Dedifferentiated amniotic fluid mesenchymal stem cell (primary cell): ENCODE data around the gene TIAM2.

Source experiments
- DNase-seq: peaks from one replicate; pipeline ENCODE4 v3.0.0-alpha.2; 2016; ENCODE audit errors: extremely low spot score

The TIAM2 gene

DNA sequence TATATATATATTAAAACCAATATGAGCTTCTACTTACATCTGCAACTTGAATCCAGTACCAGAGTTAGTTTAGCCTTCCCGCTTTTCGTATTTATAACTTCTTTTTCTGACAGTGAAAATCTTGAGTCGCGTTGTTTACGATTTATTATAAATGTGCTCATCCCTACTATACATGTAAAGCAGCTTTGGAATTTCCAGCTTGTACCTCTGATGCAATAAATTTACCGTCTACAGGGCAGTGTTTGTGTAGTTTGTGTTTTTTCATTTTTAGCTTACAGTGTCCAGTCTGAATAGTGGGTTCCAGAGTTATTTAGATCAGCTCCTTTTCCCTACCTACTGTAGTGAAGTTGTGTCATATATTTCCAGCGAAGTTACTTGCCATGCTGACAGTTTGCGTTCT, 66.3 kb downstream of the TIAM2 start:
- no peak for DNase-seq

DNA sequence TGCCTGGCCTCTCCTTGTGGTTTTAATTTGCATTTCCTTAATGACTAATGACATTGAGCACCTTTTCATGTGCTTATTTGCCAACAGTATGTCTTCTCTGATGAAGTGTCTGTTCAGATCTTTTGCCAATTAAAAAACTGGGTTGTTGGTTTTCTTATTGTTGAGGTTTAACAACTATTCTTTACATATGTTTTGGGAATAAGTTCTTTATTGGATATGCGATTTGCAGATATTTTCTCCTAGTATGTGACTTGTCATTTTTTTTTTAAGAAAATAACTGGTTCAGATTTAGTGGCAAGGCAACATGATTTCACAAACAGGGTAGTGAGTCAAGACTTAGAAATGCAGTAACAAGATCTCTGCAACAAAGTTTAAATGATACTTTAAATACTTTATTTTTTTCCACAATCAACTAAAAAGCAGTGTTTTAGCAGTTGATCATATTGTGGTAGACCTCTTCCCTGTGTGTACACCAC, 67.8 kb downstream of the TIAM2 start:
- DNase-seq = peak; percentile 84

DNA sequence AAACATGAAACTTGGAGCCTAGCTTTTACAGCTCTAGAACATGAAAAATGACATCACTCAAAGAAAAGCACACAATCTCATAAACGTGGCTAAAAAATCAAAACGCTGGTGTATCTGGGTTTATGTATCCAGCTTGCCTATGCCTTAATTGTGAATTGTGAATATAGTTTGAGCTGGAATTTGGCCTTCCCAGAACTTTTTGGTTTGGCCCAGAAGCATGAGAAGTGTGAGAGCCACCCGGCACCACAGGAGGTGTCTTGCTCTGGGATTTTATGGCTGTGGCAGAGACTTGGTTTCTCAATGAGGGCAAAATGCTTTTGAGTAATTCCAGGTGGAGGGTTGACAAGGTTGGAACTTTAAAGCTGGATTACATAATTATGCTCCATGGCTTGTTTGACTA, 69.2 kb downstream of the TIAM2 start:
- no peak for DNase-seq

DNA sequence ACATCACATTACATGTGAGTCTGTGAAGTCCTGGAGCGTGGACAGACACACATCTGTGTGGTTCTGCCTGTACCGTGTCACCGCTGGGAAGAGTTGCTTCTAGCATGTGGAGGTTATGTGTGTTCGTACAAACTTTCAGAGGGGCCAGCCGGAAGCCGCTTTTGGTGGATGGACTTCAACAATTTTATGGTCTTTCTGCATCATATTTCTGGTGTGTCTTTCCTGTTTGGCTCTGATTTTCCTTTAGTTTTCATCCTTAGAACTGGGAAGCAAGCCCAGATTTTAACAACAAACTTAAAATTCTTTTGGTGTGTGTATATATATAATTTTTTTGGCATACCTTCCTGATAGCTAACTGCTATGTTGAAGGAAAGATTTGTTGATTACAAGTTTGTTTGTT, 71.2 kb downstream of the TIAM2 start:
- DNase-seq = peak; percentile 60

DNA sequence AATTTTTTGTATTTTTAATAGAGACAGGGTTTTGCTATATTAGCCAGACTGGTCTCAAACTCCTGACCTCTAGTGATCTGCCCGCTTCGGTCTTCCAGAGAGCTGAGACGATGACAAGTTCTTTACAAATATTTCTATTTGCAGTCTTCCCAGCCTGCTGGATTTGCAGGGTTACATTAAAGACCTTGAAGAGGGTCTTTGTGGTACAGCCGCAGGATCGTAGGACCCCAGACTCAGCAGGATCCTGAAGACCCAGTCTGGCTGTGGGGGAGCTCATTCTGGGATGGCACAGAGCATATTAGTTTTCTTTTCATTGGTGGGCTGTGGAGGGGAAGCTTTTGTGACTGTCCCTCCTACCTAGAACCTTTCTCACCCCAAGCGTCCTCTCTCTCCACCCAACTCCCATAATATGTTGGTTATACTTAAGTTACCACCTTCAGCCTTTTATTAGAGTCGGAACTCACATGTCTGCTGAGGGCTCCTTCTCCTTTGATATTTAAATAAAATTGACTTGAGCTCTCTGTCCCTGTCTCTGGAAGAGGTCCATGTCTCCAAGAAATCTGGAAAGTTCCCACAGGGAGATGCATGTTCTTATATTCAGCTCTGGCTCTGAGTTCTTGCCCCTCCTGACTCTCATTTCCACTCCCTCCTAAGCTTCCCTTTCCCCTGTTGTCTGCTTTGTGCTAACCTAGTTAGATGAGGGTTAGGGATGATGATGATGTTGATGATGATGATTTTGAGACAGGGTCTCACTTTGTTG, 72.0 kb downstream of the TIAM2 start:
- no peak for DNase-seq

DNA sequence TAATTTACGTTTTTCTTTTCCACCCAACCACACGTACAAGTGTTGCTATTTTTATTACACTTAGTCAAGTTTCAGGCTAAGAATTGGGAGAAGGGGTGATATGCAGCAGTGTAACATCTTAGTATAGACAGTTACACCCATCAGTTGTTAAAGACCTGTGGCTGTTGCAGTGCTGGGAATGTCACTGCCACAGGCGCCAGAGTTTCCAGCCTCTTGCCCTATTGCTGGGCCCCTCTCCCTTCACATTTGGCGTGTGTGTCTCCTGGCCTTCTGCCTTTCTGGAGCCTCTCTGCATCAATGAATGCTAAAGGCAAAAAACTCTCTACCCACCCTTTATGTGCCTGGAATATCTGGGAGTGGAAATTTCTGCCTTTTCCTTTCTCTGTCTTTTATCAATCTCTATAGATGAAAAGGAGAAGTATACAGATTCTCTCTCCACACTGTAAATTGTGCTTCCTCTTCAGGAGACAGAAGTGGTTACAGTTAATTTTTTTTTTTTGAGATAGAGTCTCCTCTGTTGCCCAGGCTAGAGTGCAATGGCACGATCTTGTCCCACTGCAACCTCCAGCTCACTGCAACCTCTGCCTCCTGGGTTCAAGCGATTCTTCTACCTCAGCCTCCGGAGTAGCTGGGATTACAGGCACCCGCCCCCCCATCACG, 73.0 kb downstream of the TIAM2 start:
- no peak for DNase-seq

DNA sequence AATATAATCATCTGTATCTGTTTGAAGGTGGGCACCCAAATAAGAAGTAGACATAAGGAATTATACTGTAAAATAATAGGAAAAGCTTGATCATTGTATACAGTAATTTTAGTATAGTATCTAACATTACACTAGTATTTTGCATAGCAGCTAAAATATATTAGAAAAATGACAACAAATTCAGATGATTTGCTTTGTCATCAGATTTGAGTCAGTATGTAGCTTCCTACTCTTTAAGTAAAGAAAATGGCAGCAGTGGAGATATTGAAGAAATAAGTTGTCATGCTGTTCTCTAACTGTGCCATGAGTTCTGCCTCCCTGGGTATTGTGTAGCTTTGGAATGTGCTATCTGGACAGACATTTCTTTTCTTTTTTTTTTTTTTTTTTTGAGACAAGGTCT, 74.4 kb downstream of the TIAM2 start:
- no peak for DNase-seq

DNA sequence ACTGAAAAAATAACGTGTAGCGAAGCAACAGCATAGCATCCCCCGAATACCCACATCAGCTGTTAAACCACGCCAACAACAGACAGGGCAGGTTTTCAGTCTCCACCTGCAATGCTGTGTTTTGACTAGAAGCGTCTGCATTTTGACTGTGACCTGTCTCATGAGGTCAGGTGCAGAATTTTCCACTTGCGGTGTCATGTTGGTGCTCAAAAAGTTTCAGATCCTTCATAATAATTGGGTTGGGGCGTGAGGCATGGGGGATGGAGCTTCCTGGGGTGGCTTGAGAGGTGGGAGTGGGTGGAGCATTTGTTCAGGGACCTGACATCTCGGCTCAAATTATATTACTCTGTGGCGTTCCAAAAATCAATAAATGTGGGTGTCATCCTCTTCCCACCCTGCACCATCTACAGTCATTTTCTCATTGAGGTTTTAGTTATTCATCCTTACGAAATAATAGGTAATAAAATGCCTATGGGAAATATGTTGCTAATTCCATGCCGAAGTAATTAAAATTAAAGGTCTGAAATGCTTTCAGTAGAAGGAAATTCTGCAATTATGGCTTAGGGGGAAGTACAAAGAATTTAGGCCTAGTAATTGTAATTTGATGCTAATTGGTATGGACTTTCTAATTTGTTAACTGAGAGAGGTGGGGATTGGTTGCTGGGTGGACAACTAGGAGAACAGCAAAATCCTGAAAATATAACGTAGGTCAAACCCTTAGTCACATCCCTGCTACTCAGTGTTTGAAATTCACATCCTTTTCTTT, 81.0 kb downstream of the TIAM2 start:
- DNase-seq = no peak

DNA sequence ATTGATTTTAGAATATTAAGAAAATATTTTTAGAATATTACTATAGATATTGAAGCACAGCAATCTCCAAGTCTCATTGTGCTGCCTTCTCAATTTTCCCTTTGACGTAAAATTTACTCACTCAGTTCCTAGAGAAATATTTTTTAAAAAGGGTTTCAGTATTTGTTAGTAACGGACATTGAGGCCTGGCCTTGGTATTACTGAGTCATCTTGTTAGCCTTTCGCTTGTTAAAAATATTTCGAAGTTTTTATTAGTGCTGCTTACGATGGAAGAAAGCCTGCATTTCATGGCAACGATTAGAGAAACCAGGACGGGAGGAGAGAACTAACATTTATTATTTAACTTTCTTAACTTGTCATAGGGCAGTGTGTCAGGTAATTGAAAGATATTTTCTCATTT, 82.2 kb downstream of the TIAM2 start:
- no peak for DNase-seq

DNA sequence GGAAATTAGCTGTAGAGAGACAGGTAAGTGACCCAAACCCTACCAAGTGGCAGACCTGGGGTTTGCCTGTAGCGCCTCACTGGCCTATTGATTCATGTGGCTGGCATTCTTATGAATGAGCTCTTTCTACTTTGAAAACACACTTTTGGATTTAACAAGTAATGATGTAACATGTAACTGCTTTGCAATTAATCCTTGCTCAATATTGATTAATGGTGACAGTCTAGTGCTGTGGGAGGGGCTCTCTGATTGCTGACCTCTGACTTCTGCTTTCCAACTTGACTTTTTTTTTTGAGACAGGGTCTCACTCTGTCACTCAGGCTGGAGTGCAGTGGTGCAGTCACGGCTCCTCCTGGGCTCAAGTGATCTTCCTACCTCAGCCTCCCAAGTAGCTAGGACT, 82.7 kb downstream of the TIAM2 start:
- DNase-seq = no peak

DNA sequence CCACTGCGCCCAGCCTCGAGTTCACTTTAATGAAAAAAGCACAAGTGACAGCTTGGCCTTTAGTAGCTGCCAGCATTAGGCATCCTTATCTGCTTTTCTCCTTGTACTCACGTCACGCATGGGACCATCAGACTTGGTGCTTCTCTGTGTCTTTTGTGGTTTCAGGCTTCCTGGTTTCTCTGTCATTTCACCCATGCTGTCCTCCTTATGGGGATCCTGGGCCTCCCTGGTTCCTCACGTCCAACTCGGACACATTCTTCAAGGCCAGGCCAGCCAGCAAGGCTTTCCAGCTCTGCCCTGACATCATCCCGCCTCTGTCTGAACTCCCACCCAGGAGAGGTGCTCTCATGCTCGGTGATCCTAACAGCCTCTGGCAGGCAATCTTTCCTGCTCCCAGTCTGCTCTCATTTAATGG, 83.2 kb downstream of the TIAM2 start:
- DNase-seq = no peak

DNA sequence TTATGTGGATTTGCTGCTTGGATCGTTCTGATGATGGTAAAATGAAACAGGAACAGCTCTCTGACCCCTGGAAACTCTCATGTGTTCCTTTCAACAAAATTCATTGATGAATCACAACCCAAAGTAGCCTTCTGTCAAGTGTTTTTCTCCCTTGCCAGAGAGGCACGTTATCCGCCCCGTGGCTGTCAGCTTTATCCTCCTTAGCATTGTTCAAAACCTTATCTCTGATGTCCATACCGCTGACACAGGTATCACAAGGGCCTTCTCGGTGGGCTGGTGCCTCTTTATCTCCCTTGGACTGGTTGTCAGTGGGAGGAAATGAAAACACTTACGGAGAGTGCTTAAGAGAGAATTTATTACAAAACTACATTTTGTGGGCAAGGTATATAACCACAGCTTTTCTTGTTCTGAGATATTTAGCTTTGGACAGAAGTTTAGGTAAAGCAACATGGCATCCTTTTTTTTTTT, 84.9 kb downstream of the TIAM2 start:
- DNase-seq = no peak

DNA sequence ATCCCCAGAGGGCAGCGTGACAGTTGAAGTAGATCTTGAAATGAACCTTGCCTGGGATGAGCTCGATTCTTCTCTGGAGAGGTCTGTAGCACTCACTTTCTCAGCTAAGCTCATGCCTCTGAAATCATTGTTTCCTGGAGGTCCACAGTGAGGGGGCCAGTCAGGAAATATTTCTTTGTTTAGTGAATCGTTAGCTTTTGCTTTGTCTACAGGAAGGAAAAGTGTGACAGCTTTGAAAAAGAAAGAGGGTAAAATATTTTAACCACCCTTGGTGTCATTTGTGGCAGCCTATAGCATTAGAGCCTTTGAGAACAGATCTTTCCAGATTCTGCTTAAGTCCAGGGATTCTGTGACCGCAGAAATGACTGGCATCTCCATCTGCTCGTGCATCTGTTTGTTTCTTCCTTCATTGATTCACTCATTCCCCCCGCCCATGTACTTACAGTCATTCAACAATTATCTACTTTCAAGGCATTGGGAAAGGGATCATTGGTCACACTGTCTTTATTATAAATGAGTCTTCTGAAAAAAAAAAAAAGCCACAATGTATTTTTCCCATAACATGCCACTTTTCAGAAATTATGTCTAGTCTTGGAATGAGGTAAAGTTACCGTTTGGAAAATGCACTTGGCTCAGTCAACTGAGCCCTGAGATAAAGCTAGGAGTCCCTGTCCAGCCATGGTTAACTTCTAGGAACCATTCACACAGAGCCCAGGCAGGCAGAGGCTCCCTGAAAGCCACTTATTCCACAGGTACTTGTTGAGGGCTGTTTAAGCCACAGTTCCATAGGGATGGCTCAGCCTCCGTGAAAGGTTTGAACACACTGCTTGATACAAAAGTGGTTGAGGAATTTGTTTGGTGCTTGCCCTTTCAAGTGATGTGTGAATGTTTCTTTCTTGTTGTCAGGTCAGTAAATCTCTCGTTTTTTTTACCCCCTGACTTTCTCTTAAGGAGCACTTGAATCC, 86.0 kb downstream of the TIAM2 start:
- no peak for DNase-seq

DNA sequence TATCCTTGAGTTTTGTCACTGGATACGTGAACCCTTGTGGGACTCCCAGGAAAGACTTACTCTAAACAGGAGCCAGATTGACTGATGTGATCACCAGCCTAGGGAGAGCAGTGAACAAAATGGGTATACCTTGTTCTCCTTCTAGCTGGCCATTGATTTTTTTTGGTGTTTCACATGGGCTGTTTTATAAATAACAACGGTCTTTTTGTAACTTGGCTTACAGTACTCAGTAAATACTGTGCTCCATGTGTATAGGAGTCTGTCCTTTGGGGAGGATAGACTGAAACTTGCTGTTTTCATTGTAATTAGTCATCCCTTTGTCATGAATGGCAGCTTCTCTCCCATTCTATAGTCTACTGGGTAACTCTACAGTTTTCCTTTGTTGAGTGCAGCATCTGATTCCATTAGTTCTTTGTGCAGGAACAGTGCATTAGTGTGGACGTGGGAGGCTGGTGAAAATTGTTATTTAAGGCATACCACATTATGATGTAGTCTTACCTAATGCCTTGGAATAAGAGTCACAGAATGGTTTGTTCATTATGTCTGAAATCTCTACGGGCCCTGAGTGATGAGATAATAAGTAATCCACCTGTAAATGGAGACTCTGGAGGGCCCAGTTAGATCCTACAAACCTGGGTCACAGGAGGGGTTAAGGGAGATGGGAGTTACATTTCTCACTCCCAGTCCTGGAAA, 89.5 kb downstream of the TIAM2 start:
- no peak for DNase-seq

DNA sequence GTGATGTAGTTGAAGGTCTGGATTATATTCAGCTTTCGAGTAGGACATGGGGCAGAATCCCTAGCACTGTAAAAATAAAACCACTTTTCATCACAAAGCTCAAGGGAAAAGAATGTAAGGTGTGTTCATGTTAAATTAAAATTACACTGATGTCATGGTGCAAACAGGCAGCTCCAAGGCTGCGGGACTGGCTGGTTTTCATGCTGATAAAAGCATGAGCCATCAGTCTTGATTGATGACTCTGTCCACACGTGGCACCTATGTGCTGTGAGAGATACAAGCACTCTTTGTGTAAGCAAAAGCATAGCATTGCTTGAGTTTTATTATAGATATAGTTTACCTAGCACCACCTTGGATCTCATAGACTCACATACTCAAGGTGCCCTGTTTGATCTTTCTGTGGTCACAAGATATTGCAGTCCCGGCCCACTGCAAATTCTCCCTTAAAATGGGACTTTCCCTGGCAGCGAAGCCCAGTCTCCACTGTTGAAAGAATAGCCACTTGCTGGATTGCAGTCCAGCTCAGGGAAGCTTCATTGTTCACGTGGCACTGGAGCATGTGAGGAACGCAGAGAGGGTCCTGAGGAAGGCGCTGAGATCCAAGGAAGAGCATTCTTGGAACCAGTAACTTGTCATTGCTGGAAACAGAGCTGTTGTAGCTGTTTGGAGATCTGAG, 90.6 kb downstream of the TIAM2 start:
- no peak for DNase-seq

DNA sequence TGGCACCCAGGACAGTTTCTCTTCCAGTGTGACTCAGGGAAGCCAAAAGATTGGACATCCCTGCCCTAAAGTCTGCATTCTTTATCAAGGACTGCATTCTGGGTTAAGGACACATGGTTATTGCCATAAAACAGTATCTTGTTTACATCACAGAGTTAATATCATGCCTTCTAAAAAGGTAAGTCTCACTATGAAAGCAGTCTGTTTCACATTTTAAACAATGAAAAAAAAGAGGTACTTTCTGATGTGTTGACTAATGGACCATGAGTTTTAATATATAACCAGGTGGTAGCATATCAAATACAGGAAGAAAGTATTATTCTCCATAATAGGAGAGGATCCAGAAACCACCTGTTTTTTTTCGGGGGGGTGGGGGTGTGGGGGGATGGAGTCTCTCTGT, 93.7 kb downstream of the TIAM2 start:
- no peak for DNase-seq

DNA sequence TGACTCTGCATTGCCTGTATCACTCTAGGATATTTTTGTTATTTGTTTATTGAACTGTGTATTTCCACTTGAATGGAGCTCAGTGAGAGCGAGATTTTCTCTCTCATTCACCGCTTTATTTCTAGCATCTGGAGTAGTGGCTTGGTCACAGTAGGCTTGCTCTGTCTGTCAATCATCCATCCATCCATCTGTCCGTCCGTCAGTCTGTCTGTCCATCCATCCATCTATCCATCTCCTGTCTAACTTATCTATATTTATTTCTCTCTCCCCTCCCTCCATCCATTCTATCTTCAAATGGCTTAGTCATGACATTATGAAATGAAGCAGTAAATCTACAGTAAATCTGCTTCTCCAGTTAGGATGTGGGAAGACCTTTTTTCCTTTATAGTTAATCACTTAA, 94.6 kb downstream of the TIAM2 start:
- no peak for DNase-seq

DNA sequence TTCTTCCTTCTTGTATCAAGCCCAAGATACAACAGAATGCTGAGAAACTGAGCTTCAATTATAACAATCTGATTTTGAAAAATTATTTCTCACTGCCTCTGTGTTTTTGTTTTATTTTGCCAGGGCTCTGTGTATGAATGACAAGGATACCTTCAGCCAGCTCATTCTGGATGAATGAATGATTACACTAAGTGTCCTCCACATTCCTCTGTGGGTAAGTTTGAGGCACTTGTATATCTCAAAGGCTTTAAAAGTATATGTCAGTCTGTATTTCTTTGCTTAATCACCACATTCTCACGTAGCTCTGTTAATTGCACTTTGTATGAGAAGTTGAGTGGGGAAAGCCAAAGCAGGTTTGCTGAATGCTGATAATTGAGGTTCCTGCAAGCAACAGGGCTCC, 95.1 kb downstream of the TIAM2 start:
- DNase-seq = no peak

DNA sequence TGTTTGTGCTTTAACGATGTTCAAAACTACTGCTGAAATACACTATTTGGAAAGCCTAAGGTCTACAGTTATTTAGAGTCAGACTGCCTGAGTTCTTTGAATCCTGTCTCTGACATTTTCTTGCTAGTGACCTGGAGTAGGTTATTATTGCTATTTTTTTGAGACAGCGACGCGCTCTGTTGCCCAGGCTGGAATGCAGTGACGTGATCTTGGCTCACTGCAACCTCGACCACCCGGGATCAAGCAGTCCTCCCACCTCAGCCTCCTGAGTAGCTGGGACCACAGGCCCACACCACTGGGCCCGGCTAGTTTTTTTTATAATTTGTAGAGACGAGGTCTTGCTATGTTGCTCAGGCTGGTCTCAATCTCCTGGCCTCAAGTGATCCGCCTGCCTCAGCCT, 96.6 kb downstream of the TIAM2 start:
- no peak for DNase-seq

DNA sequence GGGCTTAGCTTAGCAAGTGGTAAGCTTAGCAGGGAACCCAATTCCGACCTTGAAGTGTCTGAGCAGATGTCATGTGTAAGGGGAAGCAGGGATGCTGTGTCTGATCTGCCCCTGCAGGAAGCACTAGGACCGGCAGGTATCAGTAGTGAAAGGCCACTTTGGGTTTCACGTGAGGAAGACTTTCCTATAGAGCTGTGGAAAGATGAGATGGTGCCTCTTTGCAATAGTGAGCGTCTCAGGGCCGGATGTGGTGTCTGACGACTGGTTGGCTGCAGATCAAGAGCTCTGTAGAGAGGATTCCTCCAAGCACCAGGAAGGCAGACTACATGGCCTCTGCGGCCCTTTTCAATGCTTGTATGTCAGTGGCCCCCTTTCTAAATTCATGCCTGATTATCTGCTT, 98.3 kb downstream of the TIAM2 start:
- no peak for DNase-seq
